CD14-positive monocyte (primary cell): ENCODE measurements around the gene PDE8B. TPM values are rescaled to one million over a fixed set of nuclear protein-coding genes. Genes with fewer than 3 reads are reported as not detected.

ENCODE experiments used
- DNase-seq, 3 donors: peaks; one replicate each; pipeline ENCODE4 v3.0.0-alpha.2; 2011 to 2022
- H2AFZ ChIP-seq: 2 replicates; pipeline ENCODE4 v1.6.0; 2012; ENCODE audit warnings: mild to moderate bottlenecking, low read depth, low read length, inconsistent platforms; ENCODE audit not compliant: insufficient read depth, poor library complexity, severe bottlenecking
- H3K27ac ChIP-seq, 2 donors: 1 replicate in 1 of 2; 2 replicates in 1 of 2; pipeline ENCODE4 v1.5.1; 2012 to 2013; ENCODE audit warnings: low read length in 2 of 2, control low read depth in 1 of 2, inconsistent platforms in 1 of 2, low read depth in 1 of 2, mild to moderate bottlenecking in 1 of 2
- H3K27me3 ChIP-seq, 2 donors: one replicate each; pipeline versions ENCODE4 v1.6.0 to v1.6.1; 2011 to 2013; ENCODE audit warnings: low read length in 2 of 2; ENCODE audit not compliant: control insufficient read depth in 2 of 2, insufficient read depth in 2 of 2
- H3K36me3 ChIP-seq, 2 donors: replicated peaks in 1 of 2; 1 replicate in 1 of 2; 2 replicates in 1 of 2; pipeline versions ENCODE4 v1.5.1 to v1.6.1; 2012 to 2013; ENCODE audit warnings: low read length in 2 of 2, control low read depth in 1 of 2, inconsistent platforms in 1 of 2, mild to moderate bottlenecking in 1 of 2; ENCODE audit not compliant: insufficient read depth in 2 of 2, control insufficient read depth in 1 of 2
- H3K4me1 ChIP-seq, 2 donors: 1 replicate in 1 of 2; 2 replicates in 1 of 2; pipeline versions ENCODE4 v1.5.1 to v1.6.1; 2012 to 2013; ENCODE audit warnings: low read length in 2 of 2, control low read depth in 1 of 2, inconsistent platforms in 1 of 2, mild to moderate bottlenecking in 1 of 2, moderate library complexity in 1 of 2; ENCODE audit not compliant: insufficient read depth in 2 of 2, control insufficient read depth in 1 of 2
- H3K4me2 ChIP-seq: replicated peaks from 2 replicates; pipeline ENCODE3; 2012; ENCODE audit warnings: low read length, moderate library complexity, mild to moderate bottlenecking; ENCODE audit not compliant: poor library complexity, severe bottlenecking; ENCODE audit errors: extremely low read depth
- H3K4me3 ChIP-seq, 3 experiments: fragments of 200-600 bp in 1 of 3; sonication (generic) in 1 of 3; replicated peaks in 1 of 3; 1 replicate in 2 of 3; 2 replicates in 1 of 3; pipeline ENCODE4 v1.5.1; 2011 to 2013; ENCODE audit warnings: low read length in 3 of 3, mild to moderate bottlenecking in 3 of 3, control low read depth in 2 of 3, low read depth in 2 of 3, inconsistent platforms in 1 of 3, moderate library complexity in 1 of 3
- H3K79me2 ChIP-seq: 2 replicates; pipeline ENCODE4 v1.6.0; 2012; ENCODE audit warnings: mild to moderate bottlenecking, control low read depth, inconsistent platforms, low read length, moderate library complexity; ENCODE audit not compliant: insufficient read depth
- H3K9ac ChIP-seq: 2 replicates; pipeline ENCODE4 v1.6.0; 2017; ENCODE audit warnings: low read length, mild to moderate bottlenecking; ENCODE audit not compliant: insufficient read depth, poor library complexity, severe bottlenecking
- H3K9me3 ChIP-seq, 2 donors: replicated peaks in 1 of 2; 1 replicate in 1 of 2; 2 replicates in 1 of 2; pipeline versions ENCODE4 v1.5.1 to v1.6.1; 2012 to 2013; ENCODE audit warnings: low read length in 2 of 2, control low read depth in 1 of 2; ENCODE audit not compliant: control insufficient read depth in 1 of 2, insufficient read depth in 1 of 2
- H4K20me1 ChIP-seq: 2 replicates; pipeline ENCODE4 v1.6.0; 2012; ENCODE audit warnings: mild to moderate bottlenecking, low read length, control low read depth, moderate library complexity; ENCODE audit not compliant: insufficient read depth
- H3K27ac Mint-ChIP-seq, 7 donors: one replicate each; pipeline ENCODE4 v1.8.0; 2020; ENCODE audit warnings: mild to moderate bottlenecking in 7 of 7, mixed read lengths in 7 of 7, moderate library complexity in 6 of 7, inconsistent platforms in 2 of 7
- H3K27me3 Mint-ChIP-seq, 3 donors: one replicate each; pipeline ENCODE4 v1.8.0; 2021 to 2022; ENCODE audit warnings: low read depth in 3 of 3, mild to moderate bottlenecking in 3 of 3, mixed read lengths in 3 of 3, moderate library complexity in 3 of 3, inconsistent platforms in 1 of 3
- H3K36me3 Mint-ChIP-seq, 2 donors: one replicate each; pipeline ENCODE4 v1.8.0; 2020; ENCODE audit warnings: mixed read lengths in 2 of 2, inconsistent platforms in 1 of 2, mild to moderate bottlenecking in 1 of 2
- H3K4me1 Mint-ChIP-seq: one replicate; pipeline ENCODE4 v1.8.0; 2020; ENCODE audit warnings: mild to moderate bottlenecking, mixed read lengths
- H3K4me3 Mint-ChIP-seq, 2 donors: one replicate each; pipeline ENCODE4 v1.8.0; 2020; ENCODE audit warnings: mild to moderate bottlenecking in 2 of 2, mixed read lengths in 2 of 2, moderate library complexity in 1 of 2
- H3K9me3 Mint-ChIP-seq, 7 donors: one replicate each; pipeline ENCODE4 v1.8.0; 2020 to 2022; ENCODE audit warnings: mixed read lengths in 7 of 7, mild to moderate bottlenecking in 6 of 7, moderate library complexity in 6 of 7, inconsistent platforms in 2 of 7
- CTCF ChIP-seq: fragments of 200-600 bp; IDR thresholded peaks from one replicate; pipeline ENCODE4 v1.8.0; 2022; ENCODE audit warnings: antibody characterized with exemption, mild to moderate bottlenecking
- WGBS: methylation state at CpG from one replicate; pipeline ENCODE4 v1.1.5; 2013; ENCODE audit warnings: missing lambda C conversion rate; ENCODE audit not compliant: insufficient coverage; 5-methylcytosine and 5-hydroxymethylcytosine counted together
- intact Hi-C, 2 donors: fragments of 100-400 bp; cut with micrococcal nuclease; formaldehyde crosslinking; loops; one replicate each; pipeline versions ENCODE4 v1.15.0 to v1.15.1; 2023
- polyA plus RNA-seq, 3 donors: library from polyadenylated mRNA; depleted of rRNA in 1 of 3; unstranded in 2 of 3; stranded (reverse) in 1 of 3; fragments of 300-500 nt in 2 of 3; fragments of >200 nt in 1 of 3; fragmentation: Illumina TruSeq in 2 of 3; gene quantifications; 1 replicate in 2 of 3; 2 replicates in 1 of 3; pipeline ENCODE4 v1.2.3, GENCODE V29; 2012 to 2021

The PDE8B gene
- polyA plus RNA-seq, 3 donors: 0.11 to 0.61 (median 0.29) TPM

GRCh38 chr5:77407152-77407551 is 196.7 kb downstream of the PDE8B start:
- Mint-ChIP-seq H3K9me3 (peaks cover 0 to 1% (median 0%) of the 10 kb centered on the region in 7 donors), H3K27me3 (peaks cover 0 to 1% (median 0%) of the 10 kb centered on the region in 3 donors), H3K4me3 (no peak overlapping the region), H3K27ac (no peak overlapping the region), H3K36me3 (no peaks in the 10 kb centered on the region), H3K4me1 (no peaks in the 10 kb centered on the region)
- no peaks in the 10 kb centered on the region for H3K27me3 ChIP-seq
- no peak overlapping the region for H3K4me3 ChIP-seq
- H3K4me1 ChIP-seq: peaks cover 0 to 3% of the 10 kb centered on the region in 2 donors
- no peak overlapping the region for H3K4me2 ChIP-seq
- no peak overlapping the region for H3K9ac ChIP-seq
- H4K20me1 ChIP-seq: no peaks in the 10 kb centered on the region
- H3K79me2 ChIP-seq: no peaks in the 10 kb centered on the region
- H2AFZ ChIP-seq: no peak overlapping the region
- no peaks in the 10 kb centered on the region for H3K36me3 ChIP-seq
- no peak for TF ChIP-seq CTCF
- no peak for DNase-seq
- no peak overlapping the region for H3K27ac ChIP-seq
- intact Hi-C loops: no loop called here
- 98% methylated on average over 9 of the region's 10 CpGs for WGBS
- H3K9me3 ChIP-seq: no peaks in the 10 kb centered on the region

- TF ChIP-seq CTCF: no peak
- DNase-seq: no peak
- no peaks in the 10 kb centered on the region for H3K36me3 ChIP-seq
- no peaks in the 10 kb centered on the region for H4K20me1 ChIP-seq
- peaks cover 0 to 3% of the 10 kb centered on the region in 2 donors for H3K4me1 ChIP-seq
- H3K9ac ChIP-seq: no peak overlapping the region
- H2AFZ ChIP-seq: no peak overlapping the region
- Mint-ChIP-seq H3K36me3 (no peaks in the 10 kb centered on the region), H3K9me3 (peaks cover 0 to 1% (median 0%) of the 10 kb centered on the region in 7 donors), H3K27me3 (peaks cover 0 to 2% (median 0%) of the 10 kb centered on the region in 3 donors), H3K4me1 (no peaks in the 10 kb centered on the region), H3K27ac (no peak overlapping the region), H3K4me3 (no peak overlapping the region)
- H3K27me3 ChIP-seq: no peaks in the 10 kb centered on the region
- no peaks in the 10 kb centered on the region for H3K79me2 ChIP-seq
- no peak overlapping the region for H3K4me2 ChIP-seq
- intact Hi-C loops: no loop called here
- WGBS: 49% methylated on average over 2 of the region's 10 CpGs
- no peaks in the 10 kb centered on the region for H3K9me3 ChIP-seq
- no peak overlapping the region for H3K27ac ChIP-seq
- no peak overlapping the region for H3K4me3 ChIP-seq
Observed at GRCh38 chr5:77409870-77410621, 199.6 kb downstream of the PDE8B start.
